NCI-H226 (cell line): Measurements from ENCODE around the gene PRF1.
"Not testable (repeated sequence)": the region's sequence is repeated elsewhere in the genome, so short reads cannot be mapped to it uniquely, and the experiment has no call there.

Source experiments
- DNase-seq: peaks from one replicate; pipeline ENCODE4 v3.0.0-alpha.2; 2015

Gene PRF1

DNA sequence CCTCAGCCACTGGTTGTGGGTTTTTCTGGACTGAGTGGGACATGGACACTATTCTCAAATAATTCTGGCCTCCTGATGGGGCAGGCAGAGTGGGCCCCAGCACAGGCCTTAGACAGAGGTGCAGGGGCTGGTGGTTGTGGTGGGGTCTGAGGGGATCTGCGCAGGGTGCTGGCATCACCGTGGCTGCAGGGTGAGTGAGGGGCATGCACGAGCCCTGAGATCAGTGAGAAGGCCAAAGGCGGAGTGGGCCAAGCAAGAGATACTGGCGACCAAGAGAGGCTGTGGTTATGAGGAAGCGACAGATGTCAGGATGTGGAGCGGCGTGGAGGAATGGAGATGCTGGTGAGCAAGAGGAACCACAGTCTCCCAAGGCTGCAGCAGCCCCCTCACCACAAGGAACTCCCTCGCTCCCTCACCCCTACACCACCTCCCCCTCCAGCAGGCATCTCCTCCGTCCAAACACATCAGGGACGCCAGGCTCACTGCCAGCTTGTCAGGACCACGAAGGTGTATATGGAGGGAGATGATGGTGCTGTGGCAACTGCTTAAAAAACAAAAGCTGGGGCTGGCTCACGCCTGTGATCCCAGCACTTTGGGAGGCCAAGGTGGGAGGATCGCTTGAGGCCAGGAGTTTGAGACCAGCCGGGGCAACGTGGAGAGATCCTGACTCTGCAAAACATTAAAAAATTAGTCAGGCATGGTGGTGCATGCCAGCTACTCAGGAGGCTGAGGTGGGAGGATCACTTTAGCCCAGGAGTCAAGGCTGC is 9.6 kb downstream of the PRF1 start:
- no peak for DNase-seq

DNA sequence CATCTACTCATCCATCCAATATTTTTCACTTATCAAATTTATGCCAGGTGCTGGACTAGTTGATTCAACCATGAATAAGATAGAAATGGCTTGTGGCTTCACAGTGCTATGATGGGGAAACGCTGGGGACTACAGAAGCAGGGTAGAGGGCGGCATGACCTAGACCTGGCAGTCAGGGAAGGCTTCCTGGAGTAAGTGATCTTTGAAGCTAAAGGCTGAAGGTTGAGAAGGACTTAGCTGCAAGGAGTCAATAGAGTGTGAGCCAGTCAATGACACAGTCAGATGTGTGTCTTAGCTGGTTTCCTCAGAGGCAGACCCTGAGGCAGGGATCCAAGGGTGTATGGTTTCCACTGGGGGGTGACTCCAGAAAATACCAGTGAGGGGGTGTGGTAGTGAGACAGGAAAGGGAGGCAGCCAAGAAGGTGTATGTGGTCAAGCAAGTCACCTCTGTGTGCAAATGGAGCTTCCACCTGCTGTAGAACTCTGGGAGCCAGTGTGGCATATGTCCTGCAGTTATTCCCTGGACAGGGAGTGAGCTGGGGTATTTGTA is 10.3 kb downstream of the PRF1 start:
- no peak for DNase-seq

DNA sequence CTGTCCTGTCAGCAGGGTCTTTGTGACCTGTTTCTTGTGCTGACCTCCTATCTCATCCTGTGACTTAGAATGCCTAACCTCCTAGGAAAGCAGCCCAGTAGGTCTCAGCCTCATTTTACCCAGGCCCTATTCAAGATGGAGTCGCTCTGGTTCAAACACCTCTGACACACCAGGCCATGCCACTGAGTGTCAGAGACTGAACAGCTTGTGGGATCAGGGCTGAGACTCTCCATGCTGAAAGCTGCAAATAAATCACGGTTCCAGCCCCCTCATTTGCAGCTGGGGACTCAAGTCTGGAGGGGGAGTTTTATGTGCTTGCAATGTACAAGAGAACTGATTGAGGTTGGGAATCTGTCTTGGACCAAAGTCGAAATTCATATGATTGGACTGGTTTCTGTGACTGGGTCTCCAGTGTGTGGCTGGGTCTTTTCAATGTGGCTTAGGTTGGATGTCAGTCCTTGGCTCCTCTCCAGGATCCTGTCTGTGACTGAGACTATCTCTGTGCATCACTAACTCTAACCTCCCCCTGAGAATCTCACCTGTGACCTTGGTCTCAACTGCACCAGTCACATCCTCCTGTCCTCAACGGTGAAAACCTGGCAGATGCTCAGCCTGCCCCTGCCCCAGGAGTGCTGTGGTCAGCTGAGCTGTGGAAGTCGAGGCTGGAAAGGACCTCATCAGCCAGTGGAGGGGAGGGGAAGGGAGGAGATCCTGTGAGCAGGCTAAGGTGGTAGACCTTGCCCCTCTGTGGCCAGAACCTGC is 11.7 kb downstream of the PRF1 start:
- no peak for DNase-seq

DNA sequence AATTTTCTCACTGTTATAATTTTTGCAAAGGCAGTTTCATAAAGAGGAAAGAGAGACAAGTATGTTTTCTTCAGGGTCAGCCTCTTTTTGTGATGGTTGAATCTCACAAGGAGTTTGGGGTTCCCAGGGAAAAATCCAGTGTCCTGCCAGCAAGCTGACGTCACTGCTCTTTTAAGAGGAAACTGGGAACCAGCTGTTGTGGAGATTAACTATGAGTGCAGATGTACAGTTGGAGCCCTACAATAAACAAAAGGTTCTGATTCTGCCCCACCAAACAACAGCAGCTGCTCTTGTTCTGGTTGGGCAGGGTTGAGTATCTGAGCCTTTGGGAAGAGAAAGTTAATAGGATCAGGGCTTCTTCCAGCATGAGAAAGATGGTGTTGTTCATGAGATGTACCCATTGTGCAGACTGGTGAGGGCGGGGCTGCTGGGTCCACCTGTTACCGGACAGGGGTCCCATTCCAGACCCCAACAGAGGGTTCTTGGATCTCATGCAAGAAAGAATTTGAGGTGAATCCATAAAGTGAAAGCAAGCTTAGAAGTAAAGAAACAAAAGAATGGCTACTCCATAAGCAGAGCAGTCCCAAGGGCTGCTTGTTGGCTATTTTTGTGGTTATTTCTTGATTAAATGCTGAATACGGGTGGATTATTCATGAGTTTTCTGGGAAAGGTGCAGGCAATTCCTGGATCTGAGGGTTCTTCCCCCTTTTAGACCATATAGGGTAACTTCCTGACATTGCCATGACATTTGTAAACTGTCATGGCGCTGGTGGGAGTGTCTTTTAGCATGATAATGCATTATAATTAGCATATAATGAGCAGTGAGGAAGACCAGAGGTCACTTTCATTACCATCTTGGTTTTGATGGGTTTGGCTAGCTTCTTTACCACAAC is 12.5 kb downstream of the PRF1 start:
- no peak for DNase-seq

DNA sequence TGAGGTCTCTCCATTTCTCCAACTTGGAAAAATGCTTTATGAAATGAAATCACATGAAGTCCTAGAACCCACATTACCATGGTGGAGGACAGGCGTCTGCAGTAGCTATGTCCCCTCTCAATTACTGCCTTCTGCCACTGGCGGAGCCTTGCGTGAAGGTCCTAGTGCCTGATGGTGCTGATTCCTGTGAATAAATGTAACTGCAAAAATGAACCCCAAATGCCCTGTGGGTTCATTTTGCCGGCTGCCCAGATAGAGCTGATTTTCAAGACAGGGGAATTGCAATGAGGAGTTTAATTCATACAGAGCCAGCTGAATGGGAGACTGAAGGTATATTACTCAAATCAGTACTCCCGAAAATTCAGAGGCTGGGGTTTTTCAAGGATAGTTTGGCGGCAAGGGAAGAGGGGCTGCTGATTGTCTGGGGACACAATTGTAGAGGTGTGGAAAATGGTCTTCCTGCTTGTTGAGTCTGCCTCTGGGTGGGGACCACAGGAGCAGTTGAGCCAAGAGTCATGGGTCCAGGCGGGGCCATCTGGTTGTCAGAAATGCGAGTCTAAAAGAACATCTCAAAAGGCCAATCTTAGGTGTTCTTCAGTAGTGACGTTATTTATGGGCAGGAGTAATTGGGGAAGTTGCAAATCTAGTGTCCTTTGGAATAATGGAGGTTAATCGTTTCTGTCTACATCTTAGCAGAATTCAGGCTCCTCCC is 13.5 kb downstream of the PRF1 start:
- DNase-seq: no peak

DNA sequence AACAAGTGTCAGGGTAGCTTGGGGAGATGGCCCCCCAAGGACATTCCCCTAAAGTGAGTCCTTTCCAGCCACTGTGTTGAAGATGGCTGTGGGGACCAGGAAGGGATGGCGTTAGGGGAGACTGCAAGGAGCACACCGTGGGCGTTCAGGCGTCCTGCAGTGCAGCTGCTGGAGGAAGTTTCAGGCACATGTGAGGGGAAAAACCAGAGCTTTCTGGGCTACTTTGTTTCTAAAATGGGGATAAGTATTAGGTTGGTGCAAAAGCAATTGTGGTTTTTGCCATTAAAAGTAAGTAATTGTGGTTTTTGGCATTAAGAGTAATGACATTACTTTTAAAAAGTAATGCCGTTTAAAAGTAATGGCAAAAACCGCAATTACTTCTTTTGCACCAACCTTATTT is 14.3 kb downstream of the PRF1 start:
- DNase-seq: no peak

DNA sequence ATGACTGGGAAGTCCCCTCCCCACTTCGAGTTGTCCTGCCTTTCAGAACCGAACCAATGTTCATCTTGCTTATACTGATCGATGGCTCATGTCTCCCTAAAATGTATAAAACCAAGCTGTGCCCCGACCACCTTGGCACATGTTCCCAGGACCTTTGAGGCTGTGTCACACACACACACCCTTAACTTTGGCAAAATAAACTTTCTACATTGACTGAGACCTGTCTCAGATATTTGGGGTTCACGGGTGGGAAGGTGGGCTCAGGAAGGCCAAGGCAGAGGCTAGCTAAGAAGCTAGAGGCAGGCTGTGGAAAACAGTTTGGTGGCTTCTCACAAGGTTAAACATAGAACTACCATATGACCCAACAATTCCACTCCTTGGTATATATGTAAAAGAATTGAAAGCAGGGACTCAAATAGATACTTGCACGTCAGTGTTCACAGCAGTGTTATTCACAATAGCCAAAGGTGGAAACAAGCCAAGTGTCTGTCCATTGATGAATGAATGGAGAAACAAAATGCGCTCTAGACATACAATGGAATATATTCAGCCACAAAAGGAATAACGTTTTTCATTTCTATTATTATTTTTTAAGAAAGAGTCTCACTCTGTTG is 15.4 kb downstream of the PRF1 start:
- DNase-seq: no peak

DNA sequence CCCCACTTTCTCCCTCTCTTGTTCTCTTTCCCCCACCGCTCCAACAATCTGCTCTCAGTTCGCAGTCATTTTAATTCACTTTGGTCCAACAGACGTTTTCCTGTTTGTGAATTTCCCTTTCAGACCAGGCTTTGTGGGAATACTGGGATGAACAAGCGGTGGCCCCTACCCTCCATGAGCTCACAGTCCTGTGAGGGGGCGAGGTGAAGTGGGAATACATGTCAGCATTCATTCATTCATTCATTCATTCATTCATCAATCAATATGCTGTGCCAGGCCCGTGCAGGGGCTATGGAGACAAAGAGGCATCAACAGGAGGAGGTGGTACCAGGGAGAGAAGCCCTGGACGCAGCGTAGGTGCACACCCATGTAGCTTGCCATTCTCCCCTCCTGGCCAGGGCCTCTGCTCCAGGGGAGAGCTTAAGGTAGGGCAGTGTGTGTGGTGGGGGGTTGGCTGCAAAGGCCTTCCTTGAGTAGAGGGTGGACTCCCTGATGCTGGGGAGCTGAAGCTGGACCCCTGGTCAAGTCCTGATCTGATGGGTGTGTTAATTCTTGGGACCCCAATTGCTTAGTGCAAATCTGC is 16.1 kb downstream of the PRF1 start:
- no peak for DNase-seq

DNA sequence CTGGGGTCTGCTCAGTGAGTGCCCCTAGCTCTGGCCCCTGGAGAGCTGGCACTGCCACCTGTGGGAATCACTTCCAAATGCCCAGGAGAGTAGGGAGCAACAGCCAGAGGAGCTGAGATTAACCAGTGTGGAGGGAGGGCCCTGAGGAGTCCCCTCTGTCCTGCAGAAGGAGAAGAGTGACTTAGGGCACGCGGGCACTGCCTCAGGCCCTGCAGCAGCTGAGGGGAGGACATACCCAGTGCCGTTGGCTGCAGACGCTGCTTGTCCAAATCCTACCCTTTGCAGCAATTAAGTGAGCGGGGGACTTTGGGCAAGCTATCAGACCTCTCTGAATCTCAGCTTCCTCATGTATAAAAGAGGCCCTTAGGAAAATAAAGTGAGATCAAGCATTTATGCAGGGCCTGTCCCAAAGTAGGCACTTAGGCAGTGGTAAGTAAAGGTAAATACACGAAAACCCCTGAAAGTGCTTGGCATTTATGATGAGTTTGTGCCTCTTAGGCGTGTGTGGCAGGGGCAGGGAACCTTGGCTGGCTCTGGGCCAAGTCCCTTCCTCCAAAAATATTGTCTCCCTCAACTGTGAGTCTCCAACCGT is 16.9 kb downstream of the PRF1 start:
- no peak for DNase-seq

DNA sequence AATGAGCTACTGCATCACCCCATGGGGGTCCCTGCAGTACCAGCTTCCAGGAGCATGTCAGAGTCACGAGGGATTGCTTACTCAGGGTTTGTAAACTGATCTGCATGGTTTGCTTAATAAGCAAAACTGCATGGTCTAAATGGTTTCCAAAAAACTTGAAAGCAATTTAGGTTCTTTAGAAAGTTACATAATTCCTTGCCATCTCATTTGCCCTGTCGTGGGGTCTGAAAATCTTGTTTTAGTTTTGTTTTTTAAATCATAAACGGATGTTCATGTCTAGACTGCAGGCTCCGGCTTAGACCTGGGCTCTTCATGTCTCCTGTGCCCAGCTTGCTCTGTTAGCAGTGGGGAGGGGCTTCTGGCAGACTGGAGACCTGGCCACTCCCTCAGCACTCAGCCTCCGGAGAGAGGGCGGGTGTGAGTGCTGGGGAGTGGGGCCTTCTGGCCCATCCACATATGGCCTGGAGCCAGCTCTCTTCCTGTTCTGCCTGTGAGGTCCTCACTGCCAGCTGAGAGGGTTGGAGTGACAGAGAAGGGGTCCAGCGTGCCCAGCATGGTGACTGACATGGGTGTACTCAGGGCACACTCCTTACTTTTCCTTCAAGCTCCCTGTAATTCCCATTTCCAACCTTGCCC is 17.5 kb downstream of the PRF1 start:
- no peak for DNase-seq

DNA sequence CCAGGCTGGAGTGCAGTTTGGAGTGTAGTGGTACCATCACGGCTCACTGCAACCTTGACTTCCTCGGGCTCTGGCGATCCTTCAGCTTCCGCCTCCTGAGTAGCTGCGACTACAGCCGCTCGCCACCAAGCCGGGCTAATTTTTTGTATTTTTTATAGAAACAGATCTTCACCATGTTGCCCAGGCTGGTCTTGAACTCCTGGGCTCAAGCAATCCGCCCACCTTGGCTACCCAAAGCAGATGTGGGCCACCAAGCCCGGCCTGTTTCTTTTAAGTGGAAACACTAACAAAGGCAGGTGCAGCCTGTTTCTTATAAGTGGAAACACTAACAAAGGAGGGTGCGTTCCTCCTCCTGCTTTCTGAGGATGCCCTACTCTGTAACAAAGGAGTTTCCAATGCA is 18.2 kb downstream of the PRF1 start:
- no peak for DNase-seq

DNA sequence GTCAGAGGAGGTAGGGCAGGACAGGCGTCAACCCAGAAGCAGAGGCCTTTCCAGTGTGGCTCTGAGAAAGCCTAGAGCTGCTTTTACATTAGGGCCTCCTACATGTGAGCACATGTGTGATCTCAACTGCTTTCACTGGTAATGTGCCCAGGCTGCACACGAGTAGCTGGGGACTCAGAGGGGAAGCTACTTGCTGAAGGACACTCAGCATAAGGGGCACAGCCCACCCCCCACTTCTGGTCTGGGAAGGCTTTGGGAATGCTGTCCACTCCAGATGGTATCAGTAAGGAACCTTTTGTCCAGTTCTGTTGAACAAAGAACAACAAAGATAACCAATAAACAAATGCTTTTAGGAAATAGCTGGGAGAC is 18.9 kb downstream of the PRF1 start:
- DNase-seq: no peak

DNA sequence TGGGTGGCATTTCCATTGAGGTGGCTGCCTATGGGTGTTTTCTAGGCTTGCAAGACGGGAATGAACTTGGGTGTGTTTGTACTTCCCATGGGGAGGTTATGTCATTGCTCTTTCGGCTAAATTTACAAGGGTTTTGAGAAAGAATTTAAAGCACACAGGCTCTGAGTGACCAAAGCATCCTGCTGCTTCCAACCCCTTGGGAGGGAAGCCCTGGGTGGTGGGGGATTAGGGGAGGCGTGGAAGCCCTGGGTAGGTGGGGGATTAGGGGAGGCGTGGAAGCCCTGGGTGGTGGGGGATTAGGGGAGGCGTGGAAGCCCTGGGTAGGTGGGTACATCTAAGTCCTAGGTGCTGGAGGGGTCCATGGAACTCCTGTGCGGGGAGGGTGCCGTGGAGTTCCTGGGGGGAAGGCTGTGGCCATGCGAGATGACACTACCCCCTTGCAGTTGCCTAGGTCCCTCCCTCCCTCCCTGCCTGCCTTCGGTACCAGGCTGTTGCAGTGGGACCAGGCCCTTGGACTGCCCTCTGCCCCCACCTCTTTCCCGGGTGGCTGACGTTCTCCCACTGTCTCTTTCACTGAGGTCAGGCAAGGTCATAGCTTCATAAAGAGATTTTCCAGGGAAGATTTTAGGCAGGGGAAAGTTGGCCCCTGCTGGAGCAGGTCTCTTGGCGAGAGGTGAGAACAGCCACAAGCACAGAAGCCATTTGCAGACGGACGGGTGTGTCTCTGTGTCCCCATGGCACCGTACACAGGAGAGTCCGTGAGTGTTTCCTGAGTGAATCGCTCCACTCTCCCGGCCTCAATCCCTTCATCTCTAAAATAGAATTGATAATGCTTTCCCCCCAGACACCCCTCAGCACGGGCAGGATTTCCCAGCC is 19.5 kb downstream of the PRF1 start:
- no peak for DNase-seq

DNA sequence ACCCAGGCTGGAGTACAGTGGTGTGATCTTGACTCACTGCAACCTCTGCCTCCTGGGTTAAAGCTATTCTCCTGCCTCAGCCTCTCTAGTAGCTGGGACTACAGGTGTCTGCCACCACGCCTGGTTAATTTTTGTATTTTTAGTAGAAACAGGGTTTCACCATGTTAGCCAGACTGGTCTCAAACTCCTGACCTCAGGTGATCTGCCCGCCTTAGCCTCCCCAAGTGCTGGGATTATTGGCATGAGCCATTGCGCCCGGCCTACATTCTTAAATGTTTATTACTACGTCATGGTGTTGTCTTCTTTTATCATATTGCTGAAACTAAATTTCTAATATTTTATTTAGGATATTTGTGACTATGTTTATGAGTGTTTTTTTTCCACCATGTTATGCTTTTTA is 21.4 kb downstream of the PRF1 start:
- not testable (repeated sequence) for DNase-seq

DNA sequence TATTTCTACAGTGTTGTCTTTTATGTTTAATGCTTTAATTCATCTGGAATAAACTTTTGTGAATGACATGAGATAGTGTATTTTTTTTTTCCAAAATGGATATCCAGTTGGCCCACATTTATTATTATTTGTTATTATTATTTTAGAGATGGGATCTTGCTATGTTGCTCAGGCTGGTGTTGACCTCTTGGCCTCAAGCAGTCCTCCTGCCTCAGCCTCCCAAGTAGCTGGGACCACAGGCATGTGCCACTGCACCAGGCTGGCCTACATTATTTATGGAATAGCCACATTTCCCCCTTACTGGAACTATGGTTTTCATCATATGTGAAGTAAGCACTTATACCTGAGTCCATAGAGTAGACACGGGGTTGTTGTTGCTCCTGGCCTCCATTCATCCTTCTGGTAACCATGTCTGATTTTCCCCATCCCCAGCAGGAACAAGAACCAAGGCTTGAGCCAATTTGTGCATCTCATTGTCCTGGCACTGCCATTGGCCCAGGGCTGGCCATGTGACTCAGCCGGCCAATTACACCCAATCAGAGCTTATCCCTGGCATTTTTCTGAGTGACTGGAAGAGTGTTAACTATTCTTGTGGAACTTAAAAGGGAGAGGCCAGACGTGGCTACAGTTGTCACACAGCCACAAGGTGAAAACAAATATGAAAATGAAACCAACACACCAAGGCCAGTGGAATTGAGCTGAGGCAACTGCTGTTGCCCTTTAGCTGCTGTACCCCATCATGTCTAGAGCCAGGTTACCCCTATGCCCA is 23.1 kb downstream of the PRF1 start:
- no peak for DNase-seq

DNA sequence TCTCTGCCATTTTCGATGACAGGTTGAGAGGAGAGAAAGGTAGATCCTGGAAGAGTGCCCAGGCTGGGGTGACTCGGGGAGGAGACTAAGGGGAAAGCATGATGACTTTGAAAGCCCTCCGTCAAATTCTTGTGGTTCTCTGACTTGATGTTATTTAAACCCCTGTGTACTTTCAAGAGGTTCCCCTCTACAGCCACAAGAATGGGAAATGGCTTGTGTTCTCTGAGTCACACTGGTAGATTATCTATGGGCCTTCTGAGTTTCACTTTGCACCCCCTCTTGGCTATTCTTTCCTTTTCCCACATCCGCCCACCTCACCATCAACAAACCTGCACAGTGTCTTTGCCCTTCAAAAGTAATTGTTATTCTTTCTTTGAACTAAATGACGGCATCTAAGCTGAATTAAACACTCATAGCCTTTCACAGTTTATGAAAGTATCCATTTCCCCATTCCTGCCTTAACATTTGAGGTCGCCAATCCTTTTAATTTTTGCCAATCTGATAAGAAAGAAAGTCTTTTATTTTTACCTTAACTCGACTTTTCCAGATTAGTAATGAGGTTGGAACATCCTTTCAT is 24.1 kb downstream of the PRF1 start:
- peak; percentile 64 for DNase-seq

DNA sequence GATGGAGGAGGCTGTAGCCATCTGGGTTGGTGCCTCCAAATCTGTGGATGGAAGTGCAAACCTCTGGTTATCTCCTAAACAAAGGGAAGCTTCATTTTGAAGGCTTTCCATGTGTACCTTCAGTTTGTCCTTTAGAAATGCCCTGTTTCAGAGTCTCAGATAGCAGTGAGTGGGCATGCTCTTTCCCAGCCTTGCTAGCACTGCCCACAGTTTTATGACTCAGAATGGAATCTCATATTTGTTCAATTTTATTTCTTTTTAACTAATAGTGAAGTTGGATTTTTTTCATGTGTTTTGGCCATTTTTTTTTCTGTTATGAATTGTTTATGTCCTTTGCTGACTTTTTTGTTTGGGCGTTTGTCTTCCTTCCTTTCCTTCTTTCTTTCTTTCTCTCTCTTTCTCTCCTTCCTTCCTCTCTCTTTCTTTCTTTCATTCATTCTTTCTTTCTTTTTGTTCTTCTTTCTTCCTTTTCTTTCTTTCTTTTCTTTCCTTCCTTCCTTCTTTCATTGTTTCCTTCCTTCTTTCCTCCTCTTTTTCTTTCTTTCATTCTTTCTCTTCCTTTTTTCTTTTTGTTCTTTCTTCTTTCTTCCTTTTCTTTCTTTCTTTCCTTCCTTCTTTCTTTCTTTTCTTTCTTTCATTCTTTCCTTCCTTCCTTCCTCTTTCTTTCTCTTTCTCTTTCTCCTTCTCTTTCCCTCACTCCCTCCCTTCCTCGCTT is 25.6 kb downstream of the PRF1 start:
- DNase-seq: peak; percentile 47
